GM23338 (cell line): ENCODE data around the gene DOCK4. TPM values are rescaled to one million over a fixed set of nuclear protein-coding genes. Genes with fewer than 3 reads are reported as not detected.

Experiments
- ATAC-seq: fragments of 200-7000 bp; cut with Tn5 transposase; 3 replicates; pipeline ENCODE4 v1.9.1; 2020
- DNase-seq: peaks from one replicate; pipeline ENCODE4 v3.0.0-alpha.2; 2015; ENCODE audit warnings: low spot score
- H2AFZ ChIP-seq: fragments of 200-600 bp; sonication (generic); 2 replicates; pipeline ENCODE4 v1.8.0; 2016; ENCODE audit warnings: antibody characterized with exemption, mild to moderate bottlenecking, moderate library complexity
- H3F3A ChIP-seq: fragments of 200-600 bp; sonication (generic); replicated peaks from 2 replicates; pipeline ENCODE4 v1.8.0; 2017; ENCODE audit warnings: antibody characterized with exemption, mixed run types, low read depth
- H3K27ac ChIP-seq: fragments of 200-600 bp; sonication (generic); 2 replicates; pipeline ENCODE4 v1.6.1; 2016; ENCODE audit warnings: low read depth
- H3K27me3 ChIP-seq: fragments of 200-600 bp; sonication (generic); 2 replicates; pipeline ENCODE4 v1.8.0; 2016; ENCODE audit warnings: mild to moderate bottlenecking, mixed run types, moderate library complexity; ENCODE audit not compliant: insufficient read depth
- H3K36me3 ChIP-seq: fragments of 200-600 bp; sonication (generic); 2 replicates; pipeline ENCODE4 v1.8.0; 2016; ENCODE audit warnings: mild to moderate bottlenecking; ENCODE audit not compliant: insufficient read depth
- H3K4me1 ChIP-seq: fragments of 200-600 bp; sonication (generic); 2 replicates; pipeline ENCODE4 v1.8.0; 2016; ENCODE audit warnings: mild to moderate bottlenecking, moderate library complexity; ENCODE audit not compliant: insufficient read depth
- H3K4me2 ChIP-seq: fragments of 200-600 bp; sonication (generic); 2 replicates; pipeline ENCODE4 v1.7.1; 2017; ENCODE audit warnings: mixed run types
- H3K4me3 ChIP-seq: fragments of 200-600 bp; sonication (generic); 2 replicates; pipeline ENCODE4 v1.6.1; 2016; ENCODE audit warnings: mixed run types
- H3K79me2 ChIP-seq: fragments of 200-600 bp; sonication (generic); replicated peaks from 2 replicates; pipeline ENCODE4 v1.8.0; 2017; ENCODE audit warnings: mild to moderate bottlenecking; ENCODE audit not compliant: insufficient read depth
- H3K9me2 ChIP-seq: fragments of 200-600 bp; sonication (generic); 2 replicates; pipeline ENCODE4 v1.8.0; 2017; ENCODE audit not compliant: insufficient read depth
- H4K20me1 ChIP-seq: fragments of 200-600 bp; sonication (generic); replicated peaks from 2 replicates; pipeline ENCODE4 v1.8.0; 2017; ENCODE audit warnings: mild to moderate bottlenecking; ENCODE audit not compliant: insufficient read depth
- H3K27ac Mint-ChIP-seq: 2 replicates; pipeline ENCODE4 v1.8.0; 2020; ENCODE audit warnings: inconsistent platforms, mild to moderate bottlenecking, moderate library complexity, mixed read lengths
- H3K27me3 Mint-ChIP-seq: 3 replicates; pipeline ENCODE4 v1.8.0; 2022; ENCODE audit warnings: low read depth, mild to moderate bottlenecking, moderate library complexity, mixed read lengths, inconsistent platforms; ENCODE audit not compliant: insufficient read depth, poor library complexity
- H3K36me3 Mint-ChIP-seq: 3 replicates; pipeline ENCODE4 v1.8.0; 2021; ENCODE audit warnings: low read depth, mild to moderate bottlenecking, inconsistent platforms, moderate library complexity, mixed read lengths
- H3K4me1 Mint-ChIP-seq: 3 replicates; pipeline ENCODE4 v1.8.0; 2020; ENCODE audit warnings: mild to moderate bottlenecking, inconsistent platforms, mixed read lengths
- H3K4me3 Mint-ChIP-seq: 3 replicates; pipeline ENCODE4 v1.8.0; 2021; ENCODE audit warnings: moderate library complexity, mild to moderate bottlenecking, inconsistent platforms, mixed read lengths
- H3K9me3 Mint-ChIP-seq: 3 replicates; pipeline ENCODE4 v1.8.0; 2020; ENCODE audit warnings: moderate library complexity, mild to moderate bottlenecking, inconsistent platforms, mixed read lengths
- CREB1 ChIP-seq: fragments of 250-450 bp; sonication (Bioruptor Pico); IDR thresholded peaks from 2 replicates; pipeline ENCODE4 v1.5.0; 2020; ENCODE audit warnings: low read depth, mild to moderate bottlenecking, moderate library complexity
- JUNB ChIP-seq: IDR thresholded peaks from one replicate; pipeline ENCODE4 v1.6.1; 2016; ENCODE audit warnings: antibody characterized with exemption; ENCODE audit not compliant: unreplicated experiment
- STAT1 ChIP-seq: IDR thresholded peaks from one replicate; pipeline ENCODE4 v1.6.1; 2016; ENCODE audit warnings: antibody characterized with exemption; ENCODE audit not compliant: unreplicated experiment
- ZNF114 ChIP-seq: fragments of 250-450 bp; sonication (Bioruptor Pico); IDR thresholded peaks from 2 replicates; pipeline ENCODE4 v1.5.0; 2020; ENCODE audit warnings: mild to moderate bottlenecking, moderate library complexity
- polyA plus RNA-seq: library from polyadenylated mRNA; unstranded; fragments of >200 nt; fragmentation: Nextera tagmentation; extraction: Ambion mirVana; gene quantifications from 2 replicates; pipeline ENCODE4 v1.2.1, GENCODE V29; 2016
- total RNA-seq: library from RNA; depleted of rRNA; stranded (reverse); fragments of >200 nt; shearing (Covaris generic); gene quantifications from 2 replicates; pipeline ENCODE4 v1.2.3, GENCODE V29; 2014
- TF ChIP-seq, protein P1 (sequence below): IDR thresholded peaks from one replicate; pipeline ENCODE4 v1.6.1; 2018; ENCODE audit warnings: antibody characterized with exemption; ENCODE audit not compliant: unreplicated experiment
- TF ChIP-seq, protein P2 (sequence below), 2 experiments: fragments of 200-600 bp in 1 of 2; sonication (generic) in 1 of 2; conservative IDR thresholded peaks; 2 replicates each; pipeline versions ENCODE4 v1.5.1 to v1.6.1; 2016 to 2017; ENCODE audit warnings: antibody characterized with exemption in 2 of 2, low read depth in 2 of 2, mild to moderate bottlenecking in 2 of 2, moderate library complexity in 1 of 2

The DOCK4 gene
- total and polyA plus RNA-seq, 2 experiments from 2014 or later, result 6.3 to 33.8 TPM

DNA sequence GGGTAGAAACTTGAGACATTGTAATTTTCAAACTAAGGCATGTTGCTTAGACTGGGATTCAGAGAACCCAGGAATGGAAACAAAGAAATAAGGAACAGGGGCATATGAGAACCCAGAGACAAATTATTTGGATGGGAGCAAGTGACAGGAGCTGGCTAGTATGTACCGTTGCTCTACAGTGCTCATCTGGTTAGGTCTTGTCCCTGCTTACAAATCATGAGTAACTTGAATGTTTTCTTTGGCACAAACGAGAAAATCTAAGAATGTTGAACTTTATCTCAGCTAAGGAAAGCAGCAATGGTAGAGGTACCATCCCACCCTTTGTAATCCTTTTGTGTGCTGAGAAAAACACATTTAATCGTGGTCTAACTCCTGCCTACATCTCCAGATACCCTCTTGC lies 527.9 kb downstream of the DOCK4 start:
- no peaks in the 10 kb centered on the region for H3K36me3 ChIP-seq
- no peaks in the 10 kb centered on the region for H3K4me1 ChIP-seq
- H2AFZ ChIP-seq, result no peak overlapping the region
- no peaks in the 10 kb centered on the region for H4K20me1 ChIP-seq
- H3K4me3 Mint-ChIP-seq, result no peak overlapping the region
- H3K79me2 ChIP-seq, result no peaks in the 10 kb centered on the region
- no peaks in the 10 kb centered on the region for H3F3A ChIP-seq
- ATAC-seq, result no peak
- DNase-seq, result no peak
- H3K4me2 ChIP-seq, result no peak overlapping the region
- H3K27me3 Mint-ChIP-seq, result peaks cover 4% of the 10 kb centered on the region
- peaks cover 11% of the 10 kb centered on the region; the same call in 1 of the 2 replicates for H3K9me2 ChIP-seq
- no peak overlapping the region for H3K27ac Mint-ChIP-seq
- H3K4me1 Mint-ChIP-seq, result 0 out of 3 replicates have a peak, but pooled peaks cover 3% of the 10 kb centered on the region
- H3K27me3 ChIP-seq, result no peaks in the 10 kb centered on the region
- H3K27ac ChIP-seq, result no peak overlapping the region
- no peaks in the 10 kb centered on the region for H3K9me3 Mint-ChIP-seq
- H3K36me3 Mint-ChIP-seq, result no peaks in the 10 kb centered on the region
- TF ChIP-seq ZNF114, result no peak
- TF ChIP-seq STAT1, result no peak
- TF ChIP-seq, protein P1, sequence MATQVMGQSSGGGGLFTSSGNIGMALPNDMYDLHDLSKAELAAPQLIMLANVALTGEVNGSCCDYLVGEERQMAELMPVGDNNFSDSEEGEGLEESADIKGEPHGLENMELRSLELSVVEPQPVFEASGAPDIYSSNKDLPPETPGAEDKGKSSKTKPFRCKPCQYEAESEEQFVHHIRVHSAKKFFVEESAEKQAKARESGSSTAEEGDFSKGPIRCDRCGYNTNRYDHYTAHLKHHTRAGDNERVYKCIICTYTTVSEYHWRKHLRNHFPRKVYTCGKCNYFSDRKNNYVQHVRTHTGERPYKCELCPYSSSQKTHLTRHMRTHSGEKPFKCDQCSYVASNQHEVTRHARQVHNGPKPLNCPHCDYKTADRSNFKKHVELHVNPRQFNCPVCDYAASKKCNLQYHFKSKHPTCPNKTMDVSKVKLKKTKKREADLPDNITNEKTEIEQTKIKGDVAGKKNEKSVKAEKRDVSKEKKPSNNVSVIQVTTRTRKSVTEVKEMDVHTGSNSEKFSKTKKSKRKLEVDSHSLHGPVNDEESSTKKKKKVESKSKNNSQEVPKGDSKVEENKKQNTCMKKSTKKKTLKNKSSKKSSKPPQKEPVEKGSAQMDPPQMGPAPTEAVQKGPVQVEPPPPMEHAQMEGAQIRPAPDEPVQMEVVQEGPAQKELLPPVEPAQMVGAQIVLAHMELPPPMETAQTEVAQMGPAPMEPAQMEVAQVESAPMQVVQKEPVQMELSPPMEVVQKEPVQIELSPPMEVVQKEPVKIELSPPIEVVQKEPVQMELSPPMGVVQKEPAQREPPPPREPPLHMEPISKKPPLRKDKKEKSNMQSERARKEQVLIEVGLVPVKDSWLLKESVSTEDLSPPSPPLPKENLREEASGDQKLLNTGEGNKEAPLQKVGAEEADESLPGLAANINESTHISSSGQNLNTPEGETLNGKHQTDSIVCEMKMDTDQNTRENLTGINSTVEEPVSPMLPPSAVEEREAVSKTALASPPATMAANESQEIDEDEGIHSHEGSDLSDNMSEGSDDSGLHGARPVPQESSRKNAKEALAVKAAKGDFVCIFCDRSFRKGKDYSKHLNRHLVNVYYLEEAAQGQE, result no peak
- TF ChIP-seq, protein P2, sequence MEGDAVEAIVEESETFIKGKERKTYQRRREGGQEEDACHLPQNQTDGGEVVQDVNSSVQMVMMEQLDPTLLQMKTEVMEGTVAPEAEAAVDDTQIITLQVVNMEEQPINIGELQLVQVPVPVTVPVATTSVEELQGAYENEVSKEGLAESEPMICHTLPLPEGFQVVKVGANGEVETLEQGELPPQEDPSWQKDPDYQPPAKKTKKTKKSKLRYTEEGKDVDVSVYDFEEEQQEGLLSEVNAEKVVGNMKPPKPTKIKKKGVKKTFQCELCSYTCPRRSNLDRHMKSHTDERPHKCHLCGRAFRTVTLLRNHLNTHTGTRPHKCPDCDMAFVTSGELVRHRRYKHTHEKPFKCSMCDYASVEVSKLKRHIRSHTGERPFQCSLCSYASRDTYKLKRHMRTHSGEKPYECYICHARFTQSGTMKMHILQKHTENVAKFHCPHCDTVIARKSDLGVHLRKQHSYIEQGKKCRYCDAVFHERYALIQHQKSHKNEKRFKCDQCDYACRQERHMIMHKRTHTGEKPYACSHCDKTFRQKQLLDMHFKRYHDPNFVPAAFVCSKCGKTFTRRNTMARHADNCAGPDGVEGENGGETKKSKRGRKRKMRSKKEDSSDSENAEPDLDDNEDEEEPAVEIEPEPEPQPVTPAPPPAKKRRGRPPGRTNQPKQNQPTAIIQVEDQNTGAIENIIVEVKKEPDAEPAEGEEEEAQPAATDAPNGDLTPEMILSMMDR (conservative IDR thresholded peaks at IDR 0.05; ENCODE audit: low read depth in 2 of 2), result no peak
- no peak for TF ChIP-seq JUNB
- TF ChIP-seq CREB1 (CRISPR knock-in tag), result no peak
- H3K4me3 ChIP-seq, result no peak overlapping the region

DNA sequence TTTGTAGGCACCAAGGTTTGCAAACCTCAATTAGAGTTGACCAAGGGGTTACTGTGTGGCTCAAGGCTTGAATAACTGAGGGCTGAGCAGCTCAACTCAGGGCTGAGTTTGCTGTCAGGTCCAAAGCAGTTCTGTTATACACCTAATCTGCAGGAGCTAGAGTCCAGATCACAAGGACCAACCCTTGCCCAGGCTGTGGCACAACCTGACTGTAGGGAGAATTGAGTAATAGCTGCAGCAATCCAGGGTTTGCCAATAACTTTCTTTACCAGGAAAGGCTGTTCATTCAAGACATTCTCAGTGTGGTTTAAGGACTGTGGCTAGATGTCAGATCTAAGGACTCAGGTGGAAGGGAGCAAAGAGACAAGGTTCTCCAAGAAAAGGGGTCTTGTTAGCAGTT lies 528.4 kb downstream of the DOCK4 start:
- H3K4me1 Mint-ChIP-seq, result 0 out of 3 replicates have a peak, but pooled peaks cover 3% of the 10 kb centered on the region
- Histone ChIP-seq H3K4me3 (no peak overlapping the region), H3K9me2 (peaks cover 11% of the 10 kb centered on the region; the same call in 1 of the 2 replicates), H4K20me1 (no peaks in the 10 kb centered on the region), H2AFZ (no peak overlapping the region), H3F3A (no peaks in the 10 kb centered on the region), H3K4me2 (no peak overlapping the region), H3K27ac (no peak overlapping the region), H3K79me2 (no peaks in the 10 kb centered on the region), H3K27me3 (no peaks in the 10 kb centered on the region), H3K4me1 (no peaks in the 10 kb centered on the region), H3K36me3 (no peaks in the 10 kb centered on the region)
- no peaks in the 10 kb centered on the region for H3K9me3 Mint-ChIP-seq
- H3K4me3 Mint-ChIP-seq, result no peak overlapping the region
- DNase-seq (no peak), ATAC-seq (no peak)
- no peaks in the 10 kb centered on the region for H3K36me3 Mint-ChIP-seq
- H3K27me3 Mint-ChIP-seq, result peaks cover 4% of the 10 kb centered on the region
- H3K27ac Mint-ChIP-seq, result no peak overlapping the region
- TF ChIP-seq, protein P1, result no peak
- TF ChIP-seq CREB1 (CRISPR knock-in tag), result no peak
- no peak for TF ChIP-seq JUNB
